Measurements from ENCODE around the gene MGAT5B.

Gene MGAT5B

GRCh38 chr17:76989519-76989918 lies 121.3 kb downstream of the MGAT5B start:
- TF ChIP-seq CTCF (IDR thresholded peaks at IDR 0.05; ENCODE audit: low read depth, low read length), result no peak
- DNase-seq (ENCODE audit: extremely low read depth, low read depth), result no peak

GRCh38 chr17:76992891-76993290 lies 124.7 kb downstream of the MGAT5B start:
- no peak for TF ChIP-seq CTCF (IDR thresholded peaks at IDR 0.05; ENCODE audit: low read depth, low read length)
- no peak for DNase-seq (ENCODE audit: extremely low read depth, low read depth)

- TF ChIP-seq CTCF (IDR thresholded peaks at IDR 0.05; ENCODE audit: low read depth, low read length), result no peak
- no peak for DNase-seq (ENCODE audit: extremely low read depth, low read depth)
These were observed 125.4 kb downstream of the MGAT5B start for GRCh38 chr17:76993651-76994050.

GRCh38 chr17:76994237-76994637 lies 126.0 kb downstream of the MGAT5B start:
- TF ChIP-seq CTCF (IDR thresholded peaks at IDR 0.05; ENCODE audit: low read depth, low read length), result no peak
- no peak for DNase-seq (ENCODE audit: extremely low read depth, low read depth)

GRCh38 chr17:76995387-76996105 lies 127.3 kb downstream of the MGAT5B start:
- TF ChIP-seq CTCF (IDR thresholded peaks at IDR 0.05; ENCODE audit: low read depth, low read length), result no peak
- no peak for DNase-seq (ENCODE audit: extremely low read depth, low read depth)

GRCh38 chr17:76996741-76997694 lies 128.8 kb downstream of the MGAT5B start:
- no peak for TF ChIP-seq CTCF (IDR thresholded peaks at IDR 0.05; ENCODE audit: low read depth, low read length)
- no peak for DNase-seq (ENCODE audit: extremely low read depth, low read depth)

GRCh38 chr17:76997981-76998531 lies 129.9 kb downstream of the MGAT5B start:
- no peak for DNase-seq (ENCODE audit: extremely low read depth, low read depth)
- no peak for TF ChIP-seq CTCF (IDR thresholded peaks at IDR 0.05; ENCODE audit: low read depth, low read length)

Measured in AG09319 (cell line).